Mesenchymal stem cell (in vitro differentiated cells and primary cell): ENCODE measurements around the gene CAMTA1.

Source experiments
- DNase-seq: peaks from one replicate; pipeline ENCODE4 v3.0.0-alpha.2; 2013
- H2AFZ ChIP-seq: one replicate; pipeline ENCODE4 v1.6.1; 2013; ENCODE audit warnings: low read depth, mild to moderate bottlenecking, control low read depth, inconsistent platforms, low read length, moderate library complexity
- H2AK5ac ChIP-seq: 2 replicates; pipeline ENCODE4 v1.6.1; 2013; ENCODE audit warnings: low read length, moderate library complexity, mild to moderate bottlenecking, inconsistent platforms; ENCODE audit not compliant: severe bottlenecking
- H2BK120ac ChIP-seq: one replicate; pipeline ENCODE4 v1.6.1; 2013; ENCODE audit warnings: low read depth, mild to moderate bottlenecking, inconsistent platforms, low read length, moderate library complexity
- H2BK12ac ChIP-seq, 2 experiments: one replicate each; pipeline ENCODE4 v1.6.1; 2013; ENCODE audit warnings: inconsistent platforms in 2 of 2, low read length in 2 of 2, mild to moderate bottlenecking in 2 of 2, moderate library complexity in 2 of 2, control low read depth in 1 of 2
- H2BK15ac ChIP-seq: one replicate; pipeline ENCODE4 v1.6.1; 2013; ENCODE audit warnings: mild to moderate bottlenecking, low read depth, inconsistent platforms; ENCODE audit not compliant: poor library complexity, severe bottlenecking
- H2BK5ac ChIP-seq: 2 replicates; pipeline ENCODE4 v1.6.1; 2013; ENCODE audit warnings: low read depth, mild to moderate bottlenecking, low read length, control low read depth, inconsistent platforms; ENCODE audit not compliant: poor library complexity, severe bottlenecking
- H3K14ac ChIP-seq, 2 experiments: one replicate each; pipeline ENCODE4 v1.6.1; 2013; ENCODE audit warnings: inconsistent platforms in 2 of 2, low read length in 2 of 2, control low read depth in 1 of 2, mild to moderate bottlenecking in 1 of 2, moderate library complexity in 1 of 2
- H3K18ac ChIP-seq, 2 experiments: one replicate each; pipeline ENCODE4 v1.6.1; 2013; ENCODE audit warnings: inconsistent platforms in 2 of 2, low read length in 2 of 2, control low read depth in 1 of 2, low read depth in 1 of 2, mild to moderate bottlenecking in 1 of 2
- H3K23ac ChIP-seq, 2 experiments: one replicate each; pipeline ENCODE4 v1.6.1; 2013; ENCODE audit warnings: inconsistent platforms in 2 of 2, low read length in 2 of 2, mild to moderate bottlenecking in 2 of 2, moderate library complexity in 2 of 2, control low read depth in 1 of 2
- H3K27ac ChIP-seq: 2 replicates; pipeline ENCODE4 v1.5.1; 2013; ENCODE audit warnings: mild to moderate bottlenecking, moderate library complexity, low read length, control low read depth, inconsistent platforms; ENCODE audit not compliant: poor library complexity, severe bottlenecking
- H3K27me3 ChIP-seq, 2 experiments: 2 replicates each; pipeline versions ENCODE4 v1.6.1 to v1.7.0; 2013; ENCODE audit warnings: low read length in 2 of 2, mild to moderate bottlenecking in 2 of 2, moderate library complexity in 2 of 2, control low read depth in 1 of 2, inconsistent platforms in 1 of 2; ENCODE audit not compliant: control insufficient read depth in 1 of 2, insufficient read depth in 1 of 2
- H3K36me3 ChIP-seq, 2 experiments: 2 replicates each; pipeline versions ENCODE4 v1.6.1 to v1.7.0; 2013; ENCODE audit warnings: low read length in 2 of 2, control low read depth in 1 of 2, inconsistent platforms in 1 of 2, low read depth in 1 of 2, mild to moderate bottlenecking in 1 of 2; ENCODE audit not compliant: insufficient read depth in 2 of 2, control insufficient read depth in 1 of 2
- H3K4ac ChIP-seq, 2 experiments: one replicate each; pipeline ENCODE4 v1.6.1; 2013; ENCODE audit warnings: inconsistent platforms in 2 of 2, low read length in 2 of 2, mild to moderate bottlenecking in 2 of 2, moderate library complexity in 2 of 2, control low read depth in 1 of 2, low read depth in 1 of 2
- H3K4me1 ChIP-seq: 2 replicates; pipeline ENCODE4 v1.6.1; 2013; ENCODE audit warnings: low read depth, low read length, control low read depth; ENCODE audit not compliant: control insufficient read depth, insufficient read depth
- H3K4me2 ChIP-seq: 2 replicates; pipeline ENCODE4 v1.6.1; 2013; ENCODE audit warnings: low read length, mild to moderate bottlenecking, inconsistent platforms; ENCODE audit not compliant: poor library complexity, severe bottlenecking
- H3K4me3 ChIP-seq, 2 experiments: 2 replicates each; pipeline versions ENCODE4 v1.5.1 to v1.7.0; 2013; ENCODE audit warnings: low read length in 2 of 2, mild to moderate bottlenecking in 2 of 2, control low read depth in 1 of 2, low read depth in 1 of 2; ENCODE audit not compliant: insufficient read depth in 1 of 2
- H3K79me1 ChIP-seq: replicated peaks from 2 replicates; pipeline ENCODE4 v1.6.1; 2013; ENCODE audit warnings: mild to moderate bottlenecking, control low read depth, low read length, inconsistent platforms; ENCODE audit not compliant: poor library complexity, severe bottlenecking
- H3K9ac ChIP-seq: 2 replicates; pipeline ENCODE4 v1.7.0; 2013; ENCODE audit warnings: mild to moderate bottlenecking, low read length, moderate library complexity
- H3K9me3 ChIP-seq: 2 replicates; pipeline ENCODE4 v1.7.0; 2013; ENCODE audit warnings: mild to moderate bottlenecking, low read length; ENCODE audit not compliant: control insufficient read depth
- H4K8ac ChIP-seq: one replicate; pipeline ENCODE4 v1.6.1; 2013; ENCODE audit warnings: inconsistent platforms, mild to moderate bottlenecking, low read length, moderate library complexity
- H4K91ac ChIP-seq: one replicate; pipeline ENCODE4 v1.6.1; 2013; ENCODE audit warnings: mild to moderate bottlenecking, low read length, inconsistent platforms
- WGBS: methylation state at CpG from one replicate; pipeline ENCODE4 v1.1.7; 2013; ENCODE audit warnings: mixed read lengths; 5-methylcytosine and 5-hydroxymethylcytosine counted together

CAMTA1 gene

DNA sequence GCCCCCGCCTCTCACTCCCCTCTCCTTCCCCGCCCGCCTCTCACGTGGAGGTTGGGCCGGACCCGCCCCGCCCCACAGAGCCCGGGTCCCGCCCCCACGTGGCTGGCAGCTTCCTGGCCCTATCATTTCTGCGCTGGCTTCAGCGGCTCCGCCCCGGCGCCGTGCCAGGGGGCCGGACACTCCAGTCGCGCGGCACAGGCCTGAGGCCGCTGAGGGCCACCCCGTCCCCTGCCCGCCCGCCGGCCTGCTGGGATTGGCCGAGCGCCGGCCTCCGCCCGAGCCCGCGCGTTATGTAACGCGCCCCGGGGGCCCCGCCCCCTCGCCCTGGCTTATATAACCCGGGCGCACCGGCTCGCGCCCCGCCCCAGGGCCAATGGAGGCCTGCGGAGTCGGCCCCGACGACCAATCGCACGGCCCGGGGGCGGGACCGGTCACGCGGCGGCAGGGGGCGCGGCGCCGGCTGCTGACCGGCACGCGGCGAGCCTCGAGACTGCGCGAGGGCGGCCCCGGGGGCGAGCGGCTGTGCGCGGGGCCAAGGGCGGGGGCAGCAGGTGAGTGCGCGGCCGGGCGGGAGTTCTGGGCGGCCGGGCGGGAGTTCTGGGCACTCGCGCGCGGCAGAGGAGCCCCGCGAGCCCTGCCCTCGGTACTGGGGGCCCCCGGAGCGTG, 998.7 kb downstream of the CAMTA1 start, which contains the start of gene PER3:
Gene PER3 (plus strand): TSS at position 466 of the 666 bp plus-strand sequence. CDS start 587 bp downstream, outside the sequence.
- peak within 1 kb of the TSS; percentile 89 for H3K9ac ChIP-seq
- H3K4me3 ChIP-seq, result peak within 1 kb of the TSS; percentile 67 to 81
- no peak within 1 kb of the TSS for H3K27ac ChIP-seq
- H2AK5ac ChIP-seq, result no peak within 1 kb of the TSS
- H4K91ac ChIP-seq, result peak within 1 kb of the TSS; percentile 27
- H3K23ac ChIP-seq, result no peak within 1 kb of the TSS
- peak within 1 kb of the TSS in 1 of 2 experiments; percentile 67 for H2BK12ac ChIP-seq
- H3K27me3 ChIP-seq, result no peaks in the 10 kb centered on the region
- no peak within 1 kb of the TSS for H4K8ac ChIP-seq
- peak within 1 kb of the TSS; percentile 90 for H2BK15ac ChIP-seq
- H2BK5ac ChIP-seq, result no peak within 1 kb of the TSS
- no peak within 1 kb of the TSS for H3K4ac ChIP-seq
- H3K18ac ChIP-seq, result peak within 1 kb of the TSS; percentile 21 to 50
- WGBS, result under 1% methylated on average over 78 of the region's 90 CpGs
- H3K36me3 ChIP-seq, result peaks cover 11 to 65% of the 10 kb centered on the region in 2 experiments
- H2BK120ac ChIP-seq, result peak within 1 kb of the TSS; percentile 92
- no peak within 1 kb of the TSS for H3K14ac ChIP-seq
- H2AFZ ChIP-seq, result peak within 1 kb of the TSS; percentile 43
- H3K9me3 ChIP-seq, result no peaks in the 10 kb centered on the region
- peaks cover 10% of the 10 kb centered on the region for H3K4me1 ChIP-seq
- peak; percentile 97 for DNase-seq
- peak within 1 kb of the TSS; percentile 81 for H3K4me2 ChIP-seq
- peaks cover 1% of the 10 kb centered on the region for H3K79me1 ChIP-seq

DNA sequence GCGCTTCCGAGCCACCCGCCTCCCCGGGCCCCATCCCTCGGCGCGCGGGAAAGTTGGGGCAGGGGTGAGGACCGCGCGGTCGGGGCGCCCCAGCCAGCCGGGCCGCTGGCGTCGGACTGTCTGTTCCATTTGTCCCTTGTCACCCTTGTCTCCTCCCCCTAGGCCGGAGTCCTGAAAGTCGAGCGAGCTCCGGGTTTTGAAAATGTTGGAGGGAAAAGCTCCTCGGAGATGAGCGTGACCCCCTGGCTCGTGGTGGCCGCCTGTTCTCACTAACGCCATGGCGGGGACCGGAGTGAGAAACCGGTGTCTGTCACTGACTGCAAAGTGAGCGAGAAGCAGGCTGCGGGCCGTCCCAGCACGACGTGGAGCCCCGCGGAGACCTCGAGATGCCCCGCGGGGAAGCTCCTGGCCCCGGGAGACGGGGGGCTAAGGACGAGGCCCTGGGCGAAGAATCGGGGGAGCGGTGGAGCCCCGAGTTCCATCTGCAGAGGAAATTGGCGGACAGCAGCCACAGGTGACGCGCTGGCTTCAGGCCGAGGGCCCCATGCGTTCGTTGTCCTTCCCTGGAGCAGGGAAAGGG, 999.3 kb downstream of the CAMTA1 start:
- H3K4ac ChIP-seq, result no peak overlapping the region
- no peak overlapping the region for H3K27ac ChIP-seq
- H3K4me2 ChIP-seq, result peak overlapping the region; percentile 71
- peak overlapping the region; percentile 89 for H3K9ac ChIP-seq
- H3K27me3 ChIP-seq, result no peaks in the 10 kb centered on the region
- no peak overlapping the region for H3K14ac ChIP-seq
- H3K4me1 ChIP-seq, result peaks cover 10% of the 10 kb centered on the region
- peaks cover 11 to 67% of the 10 kb centered on the region in 2 experiments for H3K36me3 ChIP-seq
- no peak overlapping the region for H4K8ac ChIP-seq
- H2BK15ac ChIP-seq, result peak overlapping the region; percentile 90
- no peaks in the 10 kb centered on the region for H3K9me3 ChIP-seq
- peak overlapping the region; percentile 21 to 50 for H3K18ac ChIP-seq
- H3K4me3 ChIP-seq, result peak overlapping the region; percentile 60 to 81
- peak overlapping the region; percentile 92 for H2BK120ac ChIP-seq
- peak overlapping the region; percentile 43 for H2AFZ ChIP-seq
- WGBS, result 49% methylated on average over 52 of the region's 52 CpGs
- H3K79me1 ChIP-seq, result peaks cover 1% of the 10 kb centered on the region
- H2AK5ac ChIP-seq, result no peak overlapping the region
- H4K91ac ChIP-seq, result peak overlapping the region; percentile 27
- no peak overlapping the region for H2BK5ac ChIP-seq
- peak overlapping the region in 1 of 2 experiments; percentile 67 for H2BK12ac ChIP-seq
- no peak overlapping the region for H3K23ac ChIP-seq
- peak; percentile 6 for DNase-seq

DNA sequence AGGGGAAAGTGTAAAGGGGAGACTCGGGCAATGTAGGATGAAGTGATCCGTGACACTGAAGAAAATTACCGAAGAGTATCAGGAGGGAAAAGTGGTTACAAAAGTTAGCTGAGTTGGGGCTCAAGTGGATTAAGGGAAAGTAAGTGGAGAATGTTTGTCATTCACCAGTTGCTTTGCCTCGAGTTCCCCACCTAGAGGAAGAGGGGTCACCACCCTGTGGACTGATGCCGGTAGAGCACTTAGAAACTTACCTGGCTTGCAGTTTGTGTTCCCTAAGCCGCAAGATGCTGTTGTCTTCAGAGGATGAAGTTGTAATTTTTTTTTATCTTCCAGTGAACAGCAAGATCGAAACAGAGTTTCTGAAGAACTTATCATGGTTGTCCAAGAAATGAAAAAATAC, 999.9 kb downstream of the CAMTA1 start:
- Histone ChIP-seq H2BK5ac (no peak overlapping the region), H3K27ac (no peak overlapping the region), H3K9me3 (peaks cover 5% of the 10 kb centered on the region), H2BK12ac (no peak overlapping the region), H3K36me3 (peaks cover 11 to 67% of the 10 kb centered on the region in 2 experiments), H4K91ac (no peak overlapping the region), H3K23ac (no peak overlapping the region), H3K14ac (no peak overlapping the region), H3K27me3 (no peaks in the 10 kb centered on the region), H3K4ac (no peak overlapping the region), H3K4me3 (peak overlapping the region in 1 of 2 experiments; percentile 81), H3K9ac (peak overlapping the region; percentile 89), H3K4me1 (peaks cover 10% of the 10 kb centered on the region), H2AFZ (no peak overlapping the region), H3K79me1 (peaks cover 1% of the 10 kb centered on the region), H3K18ac (no peak overlapping the region), H2AK5ac (no peak overlapping the region), H2BK15ac (no peak overlapping the region), H4K8ac (no peak overlapping the region), H3K4me2 (no peak overlapping the region), H2BK120ac (no peak overlapping the region)
- WGBS, result 88% methylated on average over 7 of the region's 7 CpGs
- DNase-seq, result no peak

DNA sequence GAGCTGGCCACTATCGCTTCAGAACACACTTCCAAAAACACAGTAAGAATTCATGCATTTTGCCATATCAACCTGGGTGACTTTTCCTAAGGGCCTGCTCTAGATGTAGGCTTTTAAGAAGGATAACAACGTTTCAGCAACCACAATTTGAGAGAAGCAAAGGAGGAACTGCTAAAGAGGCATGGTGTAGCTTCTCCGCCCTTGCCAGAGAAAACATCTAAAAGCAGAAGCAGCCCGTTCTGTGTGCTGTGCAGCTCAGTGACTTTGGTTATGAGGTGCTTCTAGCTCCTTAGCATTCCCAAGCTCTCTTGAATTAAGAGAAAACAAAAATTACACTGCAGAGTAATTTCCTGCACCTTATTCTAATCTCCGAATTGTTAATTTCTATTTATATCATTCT, 1001.5 kb downstream of the CAMTA1 start:
- no peak overlapping the region for H3K27ac ChIP-seq

More for the DNA sequence above, 1001.5 kb downstream of the CAMTA1 start:
- no peaks in the 10 kb centered on the region for H3K27me3 ChIP-seq
- H2BK12ac ChIP-seq, result no peak overlapping the region
- no peak overlapping the region for H2BK120ac ChIP-seq
- WGBS, result 91% methylated on average over 4 of the region's 5 CpGs
- H2BK15ac ChIP-seq, result no peak overlapping the region
- peaks cover 10% of the 10 kb centered on the region for H3K4me1 ChIP-seq
- no peak overlapping the region for H2AK5ac ChIP-seq
- no peak overlapping the region for H2AFZ ChIP-seq
- no peak overlapping the region for H3K9ac ChIP-seq
- H3K36me3 ChIP-seq, result peaks cover 12 to 67% of the 10 kb centered on the region in 2 experiments
- H3K4me2 ChIP-seq, result no peak overlapping the region
- H2BK5ac ChIP-seq, result no peak overlapping the region
- no peak overlapping the region for H3K4ac ChIP-seq
- no peak overlapping the region for H4K91ac ChIP-seq
- H4K8ac ChIP-seq, result no peak overlapping the region
- no peak for DNase-seq
- no peak overlapping the region for H3K23ac ChIP-seq
- peaks cover 16% of the 10 kb centered on the region for H3K9me3 ChIP-seq
- H3K79me1 ChIP-seq, result no peaks in the 10 kb centered on the region
- no peak overlapping the region for H3K4me3 ChIP-seq
- no peak overlapping the region for H3K14ac ChIP-seq
- H3K18ac ChIP-seq, result no peak overlapping the region
